Tibial nerve (tissue), 3 donors: Measurements from ENCODE around the gene BCO1.

ENCODE experiments used
- POLR2A ChIP-seq, 2 donors: fragments of 450-650 bp; IDR thresholded peaks; one replicate each; pipeline ENCODE4 v1.6.1; 2017; ENCODE audit warnings: antibody characterized with exemption in 2 of 2, mild to moderate bottlenecking in 2 of 2, moderate library complexity in 2 of 2
- TF ChIP-seq, protein P1 (sequence below), 5 experiments: fragments of 200-600 bp in 3 of 5; fragments of 450-650 bp in 2 of 5; sonication (generic) in 3 of 5; IDR thresholded peaks; one replicate each; pipeline ENCODE4 v1.5.1; 2016 to 2019; ENCODE audit warnings: antibody characterized with exemption in 5 of 5, mild to moderate bottlenecking in 3 of 5, moderate library complexity in 2 of 5

DNA sequence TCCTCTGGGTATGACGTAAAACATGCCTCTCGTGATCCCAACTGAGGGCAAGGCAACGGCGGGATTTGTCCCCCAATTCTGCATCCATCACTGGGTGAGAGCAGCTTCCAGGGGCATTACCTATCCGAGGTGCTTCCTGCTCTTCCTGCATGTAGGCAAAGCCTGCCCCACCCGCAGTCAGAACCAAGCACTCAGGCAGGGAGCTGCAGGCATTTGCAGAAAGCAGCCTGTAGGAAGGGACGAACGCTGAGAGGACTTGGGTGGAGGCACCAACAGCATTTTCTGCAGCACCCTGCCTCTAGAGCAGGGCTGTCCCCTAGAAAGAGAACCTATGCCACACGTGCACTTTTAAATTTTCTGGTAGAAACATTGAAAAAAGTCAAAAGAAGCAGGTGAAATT lies 5.5 kb downstream of the BCO1 start:
- TF ChIP-seq, protein P1, sequence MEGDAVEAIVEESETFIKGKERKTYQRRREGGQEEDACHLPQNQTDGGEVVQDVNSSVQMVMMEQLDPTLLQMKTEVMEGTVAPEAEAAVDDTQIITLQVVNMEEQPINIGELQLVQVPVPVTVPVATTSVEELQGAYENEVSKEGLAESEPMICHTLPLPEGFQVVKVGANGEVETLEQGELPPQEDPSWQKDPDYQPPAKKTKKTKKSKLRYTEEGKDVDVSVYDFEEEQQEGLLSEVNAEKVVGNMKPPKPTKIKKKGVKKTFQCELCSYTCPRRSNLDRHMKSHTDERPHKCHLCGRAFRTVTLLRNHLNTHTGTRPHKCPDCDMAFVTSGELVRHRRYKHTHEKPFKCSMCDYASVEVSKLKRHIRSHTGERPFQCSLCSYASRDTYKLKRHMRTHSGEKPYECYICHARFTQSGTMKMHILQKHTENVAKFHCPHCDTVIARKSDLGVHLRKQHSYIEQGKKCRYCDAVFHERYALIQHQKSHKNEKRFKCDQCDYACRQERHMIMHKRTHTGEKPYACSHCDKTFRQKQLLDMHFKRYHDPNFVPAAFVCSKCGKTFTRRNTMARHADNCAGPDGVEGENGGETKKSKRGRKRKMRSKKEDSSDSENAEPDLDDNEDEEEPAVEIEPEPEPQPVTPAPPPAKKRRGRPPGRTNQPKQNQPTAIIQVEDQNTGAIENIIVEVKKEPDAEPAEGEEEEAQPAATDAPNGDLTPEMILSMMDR (IDR thresholded peaks at IDR 0.05), result no peak
- TF ChIP-seq POLR2A (IDR thresholded peaks at IDR 0.05), result no peak
